Measurements from ENCODE around the gene CELSR1. TPM values are rescaled to one million over a fixed set of nuclear protein-coding genes. Genes with fewer than 3 reads are reported as not detected.

The CELSR1 gene
- total RNA-seq, 1 donor from 2014 or later, result 27.6 TPM

DNA sequence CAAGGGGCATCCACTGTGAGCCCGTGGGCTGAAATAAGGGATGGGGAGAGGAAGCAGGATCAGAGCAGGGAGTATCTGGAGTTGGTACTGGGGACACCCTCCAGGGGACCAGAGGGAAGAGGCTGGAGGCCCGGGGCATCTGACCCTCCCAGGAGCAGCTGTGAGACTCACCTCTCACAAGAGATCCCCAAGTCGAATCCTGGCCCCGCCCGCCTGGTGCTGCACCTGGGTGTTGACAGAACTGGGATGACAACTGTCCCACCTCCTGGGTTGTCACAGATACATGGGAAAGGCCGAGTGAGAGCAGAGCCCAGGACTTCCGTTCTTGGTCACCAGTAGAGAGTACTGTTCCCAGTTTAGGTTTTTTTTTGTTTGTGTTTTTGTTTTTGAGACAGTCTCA, 78.9 kb downstream of the CELSR1 start:
- H4K20me1 ChIP-seq (ENCODE audit: insufficient read depth, low read length), result peaks cover 15% of the 10 kb centered on the region
- H3K4me3 Mint-ChIP-seq (ENCODE audit: unreplicated experiment), result no peak overlapping the region
- no peak overlapping the region for H3K27ac ChIP-seq (ENCODE audit: low read depth, low read length)
- H3K4me3 ChIP-seq (ENCODE audit: insufficient read depth, low read depth, low read length), result no peak overlapping the region
- H3K79me2 ChIP-seq (ENCODE audit: insufficient read depth, low read length), result no peaks in the 10 kb centered on the region
- H3K27me3 Mint-ChIP-seq (ENCODE audit: low read depth, unreplicated experiment), result no peaks in the 10 kb centered on the region
- peak overlapping the region; percentile 38 for H3K27ac Mint-ChIP-seq (ENCODE audit: unreplicated experiment)
- H2AFZ ChIP-seq (ENCODE audit: low read depth, low read length), result no peak overlapping the region
- H3K4me1 Mint-ChIP-seq (ENCODE audit: low read depth, unreplicated experiment), result peaks cover 31% of the 10 kb centered on the region
- no peak overlapping the region for H3K4me2 ChIP-seq (ENCODE audit: low read length)
- TF ChIP-seq EZH2 (IDR thresholded peaks at IDR 0.05; ENCODE audit: insufficient read depth, low read length), result no peak
- TF ChIP-seq, protein P1, sequence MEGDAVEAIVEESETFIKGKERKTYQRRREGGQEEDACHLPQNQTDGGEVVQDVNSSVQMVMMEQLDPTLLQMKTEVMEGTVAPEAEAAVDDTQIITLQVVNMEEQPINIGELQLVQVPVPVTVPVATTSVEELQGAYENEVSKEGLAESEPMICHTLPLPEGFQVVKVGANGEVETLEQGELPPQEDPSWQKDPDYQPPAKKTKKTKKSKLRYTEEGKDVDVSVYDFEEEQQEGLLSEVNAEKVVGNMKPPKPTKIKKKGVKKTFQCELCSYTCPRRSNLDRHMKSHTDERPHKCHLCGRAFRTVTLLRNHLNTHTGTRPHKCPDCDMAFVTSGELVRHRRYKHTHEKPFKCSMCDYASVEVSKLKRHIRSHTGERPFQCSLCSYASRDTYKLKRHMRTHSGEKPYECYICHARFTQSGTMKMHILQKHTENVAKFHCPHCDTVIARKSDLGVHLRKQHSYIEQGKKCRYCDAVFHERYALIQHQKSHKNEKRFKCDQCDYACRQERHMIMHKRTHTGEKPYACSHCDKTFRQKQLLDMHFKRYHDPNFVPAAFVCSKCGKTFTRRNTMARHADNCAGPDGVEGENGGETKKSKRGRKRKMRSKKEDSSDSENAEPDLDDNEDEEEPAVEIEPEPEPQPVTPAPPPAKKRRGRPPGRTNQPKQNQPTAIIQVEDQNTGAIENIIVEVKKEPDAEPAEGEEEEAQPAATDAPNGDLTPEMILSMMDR (IDR thresholded peaks at IDR 0.05; ENCODE audit: insufficient read depth, low read depth, low read length), result no peak
- H3K36me3 Mint-ChIP-seq (ENCODE audit: low read depth, unreplicated experiment), result peaks cover 19% of the 10 kb centered on the region
- no peaks in the 10 kb centered on the region for H3K36me3 ChIP-seq (ENCODE audit: insufficient read depth, low read length)
- FAIRE-seq (no peak), DNase-seq (ENCODE audit: low read depth) (no peak)
- no peak overlapping the region for H3K9ac ChIP-seq (ENCODE audit: low read length)
- peaks cover 3% of the 10 kb centered on the region for H3K27me3 ChIP-seq (ENCODE audit: insufficient read depth, low read length)
- no peaks in the 10 kb centered on the region for H3K9me3 ChIP-seq (ENCODE audit: insufficient read depth, low read depth, low read length)
- H3K4me1 ChIP-seq (ENCODE audit: insufficient read depth, low read length), result peaks cover 20% of the 10 kb centered on the region
- H3K9me3 Mint-ChIP-seq (ENCODE audit: unreplicated experiment), result no peaks in the 10 kb centered on the region

DNA sequence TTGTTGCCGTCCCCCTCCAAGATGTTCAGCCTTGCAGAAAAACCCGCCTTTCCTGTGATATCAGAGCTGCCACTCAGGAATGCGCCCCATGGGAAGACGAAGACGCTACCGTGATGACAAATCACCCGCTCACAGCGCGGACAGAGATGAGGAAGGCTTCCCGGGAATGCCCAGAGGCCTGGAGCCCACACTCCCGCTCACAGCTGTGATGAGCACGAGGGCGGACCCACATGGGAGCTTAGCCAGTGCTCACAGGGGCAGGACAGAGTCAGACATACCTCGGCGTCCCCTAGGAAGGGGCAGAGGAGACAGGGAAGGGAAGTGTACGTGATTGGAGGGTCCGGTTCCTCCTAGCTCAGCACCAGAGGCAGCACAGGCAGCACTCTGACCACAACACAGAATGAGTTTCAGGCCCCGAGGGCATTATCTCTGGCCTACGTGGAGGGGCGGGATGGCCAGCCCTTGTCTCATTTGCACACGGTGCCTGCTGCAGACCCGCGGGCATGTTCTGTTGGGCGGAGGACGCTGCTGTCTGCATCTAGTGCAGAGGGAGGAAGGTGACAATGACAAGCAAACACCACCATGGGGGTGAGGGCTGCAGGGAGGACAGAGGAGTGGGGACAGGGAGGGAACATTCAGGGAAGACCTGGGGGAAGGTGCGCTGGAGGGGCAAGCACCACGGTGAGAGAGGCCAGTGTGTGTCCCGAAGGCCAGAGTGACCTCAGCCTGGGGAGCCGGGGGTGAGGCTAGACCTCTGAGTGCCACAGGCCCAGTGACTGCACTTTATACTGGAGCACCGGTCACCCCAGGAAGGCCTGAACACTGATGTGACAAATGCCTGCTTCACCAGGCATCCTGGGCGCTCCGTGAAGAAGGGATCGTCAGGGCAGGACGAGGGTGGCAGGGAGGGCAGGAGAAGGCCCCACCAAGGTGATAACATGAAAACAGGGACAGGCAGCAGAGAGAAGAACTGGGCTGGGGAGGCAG, 79.6 kb downstream of the CELSR1 start:
- H3K79me2 ChIP-seq (ENCODE audit: insufficient read depth, low read length), result no peaks in the 10 kb centered on the region
- FAIRE-seq (no peak), DNase-seq (ENCODE audit: low read depth) (peak; percentile 82)
- Mint-ChIP-seq H3K36me3 (ENCODE audit: low read depth, unreplicated experiment) (peaks cover 15% of the 10 kb centered on the region), H3K27me3 (ENCODE audit: low read depth, unreplicated experiment) (no peaks in the 10 kb centered on the region), H3K4me1 (ENCODE audit: low read depth, unreplicated experiment) (peaks cover 33% of the 10 kb centered on the region), H3K9me3 (ENCODE audit: unreplicated experiment) (no peaks in the 10 kb centered on the region), H3K4me3 (ENCODE audit: unreplicated experiment) (no peak overlapping the region), H3K27ac (ENCODE audit: unreplicated experiment) (peak overlapping the region; percentile 87)
- no peaks in the 10 kb centered on the region for H3K36me3 ChIP-seq (ENCODE audit: insufficient read depth, low read length)
- H3K4me3 ChIP-seq (ENCODE audit: insufficient read depth, low read depth, low read length), result no peak overlapping the region
- H3K9me3 ChIP-seq (ENCODE audit: insufficient read depth, low read depth, low read length), result no peaks in the 10 kb centered on the region
- peaks cover 10% of the 10 kb centered on the region for H4K20me1 ChIP-seq (ENCODE audit: insufficient read depth, low read length)
- TF ChIP-seq EZH2 (IDR thresholded peaks at IDR 0.05; ENCODE audit: insufficient read depth, low read length), result no peak
- TF ChIP-seq, protein P1 (IDR thresholded peaks at IDR 0.05; ENCODE audit: insufficient read depth, low read depth, low read length), result no peak
- H3K9ac ChIP-seq (ENCODE audit: low read length), result peak overlapping the region; percentile 44
- peaks cover 18% of the 10 kb centered on the region for H3K4me1 ChIP-seq (ENCODE audit: insufficient read depth, low read length)
- H3K27ac ChIP-seq (ENCODE audit: low read depth, low read length), result peak overlapping the region; percentile 53
- H3K4me2 ChIP-seq (ENCODE audit: low read length), result peak overlapping the region; percentile 41
- H2AFZ ChIP-seq (ENCODE audit: low read depth, low read length), result peak overlapping the region; percentile 74
- peaks cover 3% of the 10 kb centered on the region for H3K27me3 ChIP-seq (ENCODE audit: insufficient read depth, low read length)

DNA sequence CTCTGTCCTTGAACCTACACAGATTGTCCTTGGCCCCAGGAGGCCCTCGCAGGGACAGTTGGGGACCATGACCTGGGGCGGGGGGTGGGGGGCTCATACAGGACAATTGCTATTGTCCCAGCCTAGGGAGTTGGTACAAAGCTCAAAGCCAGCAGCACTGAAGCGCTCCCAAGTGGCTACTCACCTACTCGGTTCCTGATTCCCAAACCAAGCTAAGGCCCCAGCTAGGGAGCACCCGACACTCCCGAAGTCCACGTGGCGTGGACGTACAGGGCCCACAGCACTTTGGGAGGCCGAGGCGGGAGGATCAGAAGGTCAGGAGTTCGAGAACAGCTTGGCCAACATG, 80.6 kb downstream of the CELSR1 start:
- H3K9me3 ChIP-seq (ENCODE audit: insufficient read depth, low read depth, low read length), result no peaks in the 10 kb centered on the region
- no peaks in the 10 kb centered on the region for H3K79me2 ChIP-seq (ENCODE audit: insufficient read depth, low read length)
- TF ChIP-seq EZH2 (IDR thresholded peaks at IDR 0.05; ENCODE audit: insufficient read depth, low read length), result no peak
- TF ChIP-seq, protein P1 (IDR thresholded peaks at IDR 0.05; ENCODE audit: insufficient read depth, low read depth, low read length), result no peak
- peaks cover 13% of the 10 kb centered on the region for H3K4me1 ChIP-seq (ENCODE audit: insufficient read depth, low read length)
- no peak overlapping the region for H3K9ac ChIP-seq (ENCODE audit: low read length)
- H3K4me1 Mint-ChIP-seq (ENCODE audit: low read depth, unreplicated experiment), result peaks cover 26% of the 10 kb centered on the region
- peaks cover 10% of the 10 kb centered on the region for H3K36me3 Mint-ChIP-seq (ENCODE audit: low read depth, unreplicated experiment)
- no peak overlapping the region for H3K4me3 ChIP-seq (ENCODE audit: insufficient read depth, low read depth, low read length)
- FAIRE-seq (no peak), DNase-seq (ENCODE audit: low read depth) (no peak)
- no peak overlapping the region for H3K27ac Mint-ChIP-seq (ENCODE audit: unreplicated experiment)
- no peaks in the 10 kb centered on the region for H3K9me3 Mint-ChIP-seq (ENCODE audit: unreplicated experiment)
- H3K4me2 ChIP-seq (ENCODE audit: low read length), result peak overlapping the region; percentile 41
- no peak overlapping the region for H3K27ac ChIP-seq (ENCODE audit: low read depth, low read length)
- H3K27me3 Mint-ChIP-seq (ENCODE audit: low read depth, unreplicated experiment), result no peaks in the 10 kb centered on the region
- no peak overlapping the region for H2AFZ ChIP-seq (ENCODE audit: low read depth, low read length)
- H4K20me1 ChIP-seq (ENCODE audit: insufficient read depth, low read length), result peaks cover 9% of the 10 kb centered on the region
- H3K4me3 Mint-ChIP-seq (ENCODE audit: unreplicated experiment), result no peak overlapping the region
- peaks cover 3% of the 10 kb centered on the region for H3K27me3 ChIP-seq (ENCODE audit: insufficient read depth, low read length)
- H3K36me3 ChIP-seq (ENCODE audit: insufficient read depth, low read length), result no peaks in the 10 kb centered on the region
